ENCODE data around the gene MBOAT2.
"Not testable (repeated sequence)": the region's sequence is repeated elsewhere in the genome, so short reads cannot be mapped to it uniquely, and the experiment has no call there.

MBOAT2 gene

GRCh38 chr2:8938384-8938783, 65.1 kb downstream of the MBOAT2 start:
- no peak for DNase-seq

- no peak for DNase-seq
Observed at GRCh38 chr2:8935982-8936381, 67.5 kb downstream of the MBOAT2 start.

DNA sequence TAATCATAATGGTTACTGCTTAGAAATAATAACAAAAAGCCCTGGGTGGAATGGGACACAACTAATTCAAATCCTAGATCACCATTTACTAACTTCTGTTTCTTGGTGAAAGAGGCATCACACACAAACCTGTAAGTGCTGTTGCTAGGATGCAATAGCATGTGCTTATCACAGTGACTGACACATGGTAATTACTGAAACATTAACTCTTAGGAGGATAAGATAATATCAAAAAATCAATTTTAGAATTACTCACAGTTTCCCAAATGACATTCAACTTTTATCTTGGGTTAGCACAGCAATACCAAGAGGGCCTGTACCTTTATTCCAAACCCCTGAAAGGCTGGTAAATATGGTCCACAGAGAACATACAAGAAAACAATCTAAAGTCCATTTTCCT, 69.1 kb downstream of the MBOAT2 start:
- DNase-seq = no peak

- DNase-seq = no peak
Observed at GRCh38 chr2:8932702-8933101, 70.8 kb downstream of the MBOAT2 start.

DNA sequence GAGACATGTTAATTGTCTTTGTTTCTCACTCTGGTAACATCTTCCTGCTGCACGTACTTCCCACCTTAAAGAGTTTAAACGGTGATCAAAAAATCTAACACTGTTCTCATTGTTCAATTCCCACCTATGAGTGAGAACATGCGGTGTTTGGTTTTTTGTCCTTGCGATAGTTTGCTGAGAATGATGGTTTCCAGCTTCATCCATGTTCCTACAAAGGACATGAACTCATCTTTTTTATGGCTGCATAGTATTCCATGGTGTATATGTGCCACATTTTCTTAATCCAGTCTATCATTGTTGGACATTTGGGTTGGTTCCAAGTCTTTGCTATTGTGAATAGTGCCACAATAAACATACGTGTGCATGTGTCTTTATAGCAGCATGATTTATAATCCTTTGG, 73.3 kb downstream of the MBOAT2 start:
- not testable (repeated sequence) for DNase-seq

DNA sequence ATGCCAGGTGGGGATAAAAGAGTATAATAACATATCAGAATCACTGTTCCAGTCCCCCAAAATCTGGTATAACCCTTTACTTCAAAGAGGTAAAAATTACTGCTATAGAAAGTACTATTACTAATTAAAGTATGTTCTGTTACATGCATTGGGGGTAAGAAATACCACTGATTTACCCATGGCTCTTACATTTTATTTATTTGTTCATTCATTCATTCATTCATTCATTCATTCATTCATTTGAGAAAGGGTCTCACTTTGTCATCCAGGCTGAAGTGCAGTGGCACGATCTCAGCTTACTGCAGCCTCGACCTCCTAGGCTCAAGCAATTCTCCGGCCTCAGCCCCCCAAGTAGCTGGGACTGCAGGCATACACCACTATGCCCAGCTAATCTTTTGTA, 74.4 kb downstream of the MBOAT2 start:
- no peak for DNase-seq

GRCh38 chr2:8927510-8928455, 75.7 kb downstream of the MBOAT2 start:
- no peak for DNase-seq

DNA sequence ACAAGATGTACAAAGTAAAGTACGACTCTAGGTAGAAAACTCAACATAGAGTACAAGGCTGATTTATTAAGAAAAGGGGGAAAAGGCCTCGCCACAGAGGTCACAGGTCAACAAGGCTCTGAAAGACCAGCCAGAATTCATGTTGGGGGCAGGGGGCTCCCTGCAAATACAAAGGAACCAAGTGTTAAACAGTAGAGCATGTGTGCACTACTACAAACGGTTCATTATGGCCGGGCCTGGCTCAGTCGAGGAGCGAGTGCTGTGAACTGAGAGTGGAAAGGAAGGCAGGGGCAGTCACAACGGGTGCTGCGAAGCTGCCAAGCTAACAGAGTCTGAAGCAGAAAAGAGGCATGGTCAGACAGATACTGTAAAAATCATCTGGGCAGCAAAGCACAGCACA, 77.1 kb downstream of the MBOAT2 start:
- DNase-seq = no peak

DNA sequence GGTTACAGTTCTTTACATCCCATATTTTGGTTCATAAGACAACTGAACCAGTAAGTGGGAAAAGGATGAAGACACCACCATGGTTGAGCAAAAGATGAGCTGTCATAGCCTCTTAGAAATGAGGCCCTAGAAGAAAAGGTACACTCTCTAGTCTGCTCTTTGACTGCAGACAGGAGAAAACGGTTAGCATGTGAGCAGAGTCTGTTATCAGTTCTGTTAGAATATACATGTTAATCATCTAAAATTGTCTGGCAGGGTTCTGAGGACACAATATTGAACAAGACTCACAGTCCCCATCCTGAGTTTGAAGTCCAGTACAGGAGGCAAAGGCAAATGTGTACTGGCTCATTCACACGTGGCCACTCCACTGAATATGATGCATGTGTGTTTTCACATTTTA, 78.1 kb downstream of the MBOAT2 start:
- no peak for DNase-seq

DNA sequence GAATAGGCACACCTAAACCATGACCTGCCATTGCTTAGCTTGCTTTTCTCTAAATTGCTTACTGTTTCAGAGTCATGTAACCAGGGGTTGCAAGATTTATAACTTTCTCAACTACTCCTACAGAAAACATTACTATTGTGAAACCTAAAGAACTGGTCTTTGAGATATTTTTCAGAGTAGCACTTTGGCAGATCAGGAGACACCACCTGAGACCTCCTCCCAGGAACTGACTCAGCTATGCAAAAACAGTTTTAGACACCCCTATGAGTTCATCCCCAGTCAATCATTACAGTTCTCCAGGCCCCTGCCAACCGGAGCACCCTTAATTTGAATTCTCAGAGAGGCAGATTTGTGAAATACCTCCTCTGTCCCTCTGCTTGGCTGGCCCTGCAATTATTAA, 80.3 kb downstream of the MBOAT2 start:
- no peak for DNase-seq

GRCh38 chr2:8922431-8922830, 81.1 kb downstream of the MBOAT2 start:
- DNase-seq = no peak

GRCh38 chr2:8918412-8918811, 85.1 kb downstream of the MBOAT2 start:
- no peak for DNase-seq

DNA sequence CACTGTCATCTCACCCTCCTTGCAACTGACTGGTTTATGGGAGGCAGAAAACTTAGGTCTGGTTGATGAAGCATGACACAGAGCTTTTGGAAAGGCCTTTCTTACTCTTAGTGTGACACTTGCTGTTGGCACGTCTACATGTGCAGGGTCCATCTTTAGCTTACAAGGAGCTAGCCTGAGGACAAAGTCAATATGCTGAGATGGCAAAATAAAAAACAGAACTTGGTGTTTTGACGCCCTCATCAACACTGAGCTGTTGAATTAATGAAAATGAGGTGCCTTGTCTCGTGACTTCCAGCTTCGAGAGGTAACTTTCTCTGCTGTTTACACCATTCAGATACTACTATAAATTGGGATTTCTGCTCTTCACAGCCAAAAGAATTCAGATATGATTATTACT, 87.5 kb downstream of the MBOAT2 start:
- no peak for DNase-seq

DNA sequence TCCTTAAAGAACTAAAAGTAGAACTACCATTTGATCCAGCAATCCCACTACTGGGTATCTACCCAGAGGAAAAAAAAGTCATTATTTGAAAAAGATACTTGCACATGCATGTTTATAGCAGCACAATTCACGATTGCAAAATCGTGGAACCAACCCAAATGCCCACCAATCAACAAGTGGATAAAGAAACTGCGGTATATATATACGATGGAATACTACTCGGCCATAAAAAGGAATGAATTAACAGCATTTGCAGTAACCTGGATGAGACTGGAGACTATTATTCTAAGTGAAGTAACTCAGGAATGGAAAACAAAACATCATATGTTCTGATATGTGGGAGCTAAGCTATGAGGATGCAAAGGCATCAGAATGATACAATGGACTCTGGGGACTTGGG, 89.7 kb downstream of the MBOAT2 start:
- DNase-seq = not testable (repeated sequence)

GRCh38 chr2:8907764-8908288, 95.7 kb downstream of the MBOAT2 start:
- no peak for DNase-seq

DNA sequence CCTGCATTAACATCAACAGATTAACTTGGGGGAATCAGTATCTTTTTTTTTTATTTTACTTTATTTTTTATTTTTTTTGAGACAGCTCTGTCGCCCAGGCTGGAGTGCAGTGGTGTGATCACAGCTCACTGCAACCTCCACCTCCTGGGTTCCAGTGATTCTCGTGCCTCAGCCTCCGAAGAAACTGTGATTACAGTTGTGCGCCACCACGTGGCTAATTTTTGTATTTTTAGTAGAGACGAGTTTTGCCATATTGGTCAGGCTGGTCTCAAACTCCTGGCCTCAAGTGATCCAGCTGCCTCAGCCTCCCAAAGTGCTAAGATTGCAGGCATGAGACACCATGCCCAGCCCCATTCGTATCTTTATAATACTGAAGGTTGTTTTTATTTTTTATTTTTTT, 99.6 kb downstream of the MBOAT2 start:
- not testable (repeated sequence) for DNase-seq

- not testable (repeated sequence) for DNase-seq
Observed at GRCh38 chr2:8902757-8903156, 100.7 kb downstream of the MBOAT2 start.

DNA sequence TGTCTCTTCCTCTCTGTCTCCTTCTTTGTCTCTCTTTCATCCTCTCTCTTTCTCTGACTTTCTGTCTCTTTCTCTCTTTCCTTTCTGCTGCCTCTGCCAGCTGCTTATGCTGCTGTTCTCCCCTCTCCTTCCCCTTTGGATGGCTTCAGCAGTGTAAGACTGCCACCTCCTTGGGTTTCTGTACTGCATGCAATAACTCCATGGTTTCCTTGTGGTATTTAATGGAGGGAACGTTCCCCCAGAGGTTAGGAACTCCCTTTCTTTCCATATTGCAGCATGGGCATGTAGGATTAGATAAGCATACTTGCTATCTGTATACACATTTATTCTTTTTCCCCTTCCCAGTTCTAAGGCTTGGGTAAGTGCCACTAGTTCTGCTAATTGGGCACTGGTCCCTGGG, 106.3 kb downstream of the MBOAT2 start:
- not testable (repeated sequence) for DNase-seq

DNA sequence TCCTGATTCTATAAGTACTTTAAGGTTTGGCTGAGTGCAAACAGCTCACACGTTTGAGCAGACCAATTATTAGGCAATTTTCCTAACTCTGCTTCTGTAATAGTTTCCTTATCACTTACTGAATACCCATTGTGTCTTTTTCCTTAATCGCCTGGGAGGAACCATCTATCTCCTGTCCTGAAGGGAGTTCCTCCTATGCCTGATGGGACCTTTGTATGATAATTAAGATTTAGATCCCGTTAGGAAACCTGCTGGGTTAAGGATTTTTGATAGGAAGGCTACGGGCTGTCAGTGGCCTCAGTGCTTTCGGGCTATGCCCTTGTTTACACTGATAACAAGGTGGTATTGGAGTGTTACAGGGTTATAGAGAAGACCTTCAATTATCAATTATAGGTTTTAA, 106.8 kb downstream of the MBOAT2 start:
- DNase-seq = not testable (repeated sequence)

DNA sequence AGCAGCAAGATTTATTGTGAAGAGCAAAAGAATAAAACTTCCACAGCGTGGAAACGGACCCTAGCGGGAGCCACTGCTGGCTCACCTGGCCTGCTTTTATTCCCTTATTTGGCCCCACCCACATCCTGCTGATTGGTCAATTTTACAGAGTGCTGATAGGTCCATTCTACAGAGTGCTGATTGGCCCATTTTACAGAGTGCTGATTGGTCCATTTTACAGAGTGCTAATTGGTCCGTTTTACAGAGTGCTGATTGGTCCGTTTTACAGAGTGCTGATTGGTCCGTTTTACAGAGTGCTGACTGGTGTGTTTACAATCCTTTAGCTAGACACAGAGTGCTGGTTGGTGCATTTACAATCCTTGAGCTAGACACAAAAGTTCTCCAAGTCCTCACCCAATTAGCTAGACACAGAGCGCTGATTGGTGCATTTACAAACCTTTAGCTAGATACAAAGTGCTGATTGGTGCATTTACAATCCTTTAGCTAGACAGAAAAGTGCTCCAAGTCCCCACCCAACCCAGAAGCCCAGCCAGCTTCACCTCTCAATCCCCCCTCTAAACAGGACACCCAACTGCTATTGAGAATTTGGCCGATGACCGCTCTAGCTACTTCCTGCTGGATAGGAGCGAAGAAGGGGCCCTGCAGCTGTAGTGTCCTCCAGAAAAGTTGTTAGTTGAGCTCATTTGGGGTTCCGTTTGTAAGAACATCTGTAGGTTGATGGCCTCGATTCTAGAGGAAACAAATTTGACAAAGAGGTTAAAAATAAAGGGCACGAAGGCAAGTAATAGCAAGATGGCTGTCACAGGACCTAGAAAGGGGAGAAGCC, 108.2 kb downstream of the MBOAT2 start:
- DNase-seq = not testable (repeated sequence)

- no peak for DNase-seq
Observed at GRCh38 chr2:8893978-8894820, 109.3 kb downstream of the MBOAT2 start.

- no peak for DNase-seq
Observed at GRCh38 chr2:8893474-8893873, 110.0 kb downstream of the MBOAT2 start.

DNA sequence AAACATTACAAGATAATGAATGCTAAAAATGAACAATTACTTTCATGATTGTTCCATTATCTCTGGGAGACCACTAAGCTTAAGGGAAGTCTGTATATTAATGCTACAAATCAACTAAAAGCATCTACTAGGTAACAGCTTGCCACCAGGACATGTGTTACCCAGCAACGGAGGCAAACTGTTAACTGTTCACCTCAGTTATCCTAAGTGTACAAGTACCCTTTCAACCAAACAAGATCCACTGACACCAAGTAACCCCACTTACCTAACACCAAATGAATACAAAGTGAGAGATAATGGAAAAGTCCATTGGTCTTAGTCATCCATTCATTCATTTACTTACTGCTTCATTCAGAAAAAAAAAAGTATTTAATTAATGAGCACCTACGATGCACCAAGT, 111.4 kb downstream of the MBOAT2 start:
- DNase-seq = no peak
